ENCODE results near the gene BPGM. TPM values are rescaled to one million over a fixed set of nuclear protein-coding genes. Genes with fewer than 3 reads are reported as not detected.

Gene BPGM
- total and polyA plus RNA-seq, 2 experiments from 2014 or later, result 16.9 TPM

- no peak for TF ChIP-seq ZNF462 (CRISPR knock-in tag; IDR thresholded peaks at IDR 0.05)
- no peak for TF ChIP-seq ZNF331 (CRISPR knock-in tag; IDR thresholded peaks at IDR 0.05; ENCODE audit: low read depth)
- no peak for TF ChIP-seq ZNF114 (CRISPR knock-in tag; IDR thresholded peaks at IDR 0.05)
- TF ChIP-seq, protein P1, sequence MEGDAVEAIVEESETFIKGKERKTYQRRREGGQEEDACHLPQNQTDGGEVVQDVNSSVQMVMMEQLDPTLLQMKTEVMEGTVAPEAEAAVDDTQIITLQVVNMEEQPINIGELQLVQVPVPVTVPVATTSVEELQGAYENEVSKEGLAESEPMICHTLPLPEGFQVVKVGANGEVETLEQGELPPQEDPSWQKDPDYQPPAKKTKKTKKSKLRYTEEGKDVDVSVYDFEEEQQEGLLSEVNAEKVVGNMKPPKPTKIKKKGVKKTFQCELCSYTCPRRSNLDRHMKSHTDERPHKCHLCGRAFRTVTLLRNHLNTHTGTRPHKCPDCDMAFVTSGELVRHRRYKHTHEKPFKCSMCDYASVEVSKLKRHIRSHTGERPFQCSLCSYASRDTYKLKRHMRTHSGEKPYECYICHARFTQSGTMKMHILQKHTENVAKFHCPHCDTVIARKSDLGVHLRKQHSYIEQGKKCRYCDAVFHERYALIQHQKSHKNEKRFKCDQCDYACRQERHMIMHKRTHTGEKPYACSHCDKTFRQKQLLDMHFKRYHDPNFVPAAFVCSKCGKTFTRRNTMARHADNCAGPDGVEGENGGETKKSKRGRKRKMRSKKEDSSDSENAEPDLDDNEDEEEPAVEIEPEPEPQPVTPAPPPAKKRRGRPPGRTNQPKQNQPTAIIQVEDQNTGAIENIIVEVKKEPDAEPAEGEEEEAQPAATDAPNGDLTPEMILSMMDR (conservative IDR thresholded peaks at IDR 0.05; ENCODE audit: low read depth in 2 of 2), result no peak
These were observed 45.1 kb downstream of the BPGM start (continued) for GRCh38 chr7:134691546-134692343.

DNA sequence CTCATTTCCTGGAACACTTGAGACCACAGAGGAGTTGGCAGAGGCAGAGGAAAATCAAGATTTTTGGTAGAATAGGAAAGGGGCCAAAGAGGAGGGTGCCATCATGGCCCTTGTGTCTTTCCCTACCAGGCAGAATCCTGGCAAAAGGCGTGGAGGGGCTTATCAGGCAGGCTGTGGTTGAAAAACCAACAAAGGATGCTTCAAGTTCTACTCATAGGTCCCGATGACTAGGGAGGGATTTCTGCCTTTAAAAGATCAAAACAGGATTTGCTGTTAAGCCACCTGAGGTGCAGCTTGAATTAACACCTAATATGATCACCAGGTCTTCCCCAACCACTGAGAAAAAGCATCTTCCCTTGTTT, 45.7 kb downstream of the BPGM start:
- Mint-ChIP-seq H3K4me3 (no peak overlapping the region), H3K9me3 (no peaks in the 10 kb centered on the region), H3K27me3 (ENCODE audit: insufficient read depth, low read depth, poor library complexity) (peaks cover 8% of the 10 kb centered on the region), H3K36me3 (ENCODE audit: low read depth) (no peaks in the 10 kb centered on the region), H3K27ac (no peak overlapping the region), H3K4me1 (peaks cover 5% of the 10 kb centered on the region; the same call in 2 of the 3 replicates)
- no peak for TF ChIP-seq POLR2AphosphoS5 (IDR thresholded peaks at IDR 0.05; ENCODE audit: low read depth)
- TF ChIP-seq, protein P2, sequence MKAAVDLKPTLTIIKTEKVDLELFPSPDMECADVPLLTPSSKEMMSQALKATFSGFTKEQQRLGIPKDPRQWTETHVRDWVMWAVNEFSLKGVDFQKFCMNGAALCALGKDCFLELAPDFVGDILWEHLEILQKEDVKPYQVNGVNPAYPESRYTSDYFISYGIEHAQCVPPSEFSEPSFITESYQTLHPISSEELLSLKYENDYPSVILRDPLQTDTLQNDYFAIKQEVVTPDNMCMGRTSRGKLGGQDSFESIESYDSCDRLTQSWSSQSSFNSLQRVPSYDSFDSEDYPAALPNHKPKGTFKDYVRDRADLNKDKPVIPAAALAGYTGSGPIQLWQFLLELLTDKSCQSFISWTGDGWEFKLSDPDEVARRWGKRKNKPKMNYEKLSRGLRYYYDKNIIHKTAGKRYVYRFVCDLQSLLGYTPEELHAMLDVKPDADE (IDR thresholded peaks at IDR 0.05), result no peak
- TF ChIP-seq, protein P3, sequence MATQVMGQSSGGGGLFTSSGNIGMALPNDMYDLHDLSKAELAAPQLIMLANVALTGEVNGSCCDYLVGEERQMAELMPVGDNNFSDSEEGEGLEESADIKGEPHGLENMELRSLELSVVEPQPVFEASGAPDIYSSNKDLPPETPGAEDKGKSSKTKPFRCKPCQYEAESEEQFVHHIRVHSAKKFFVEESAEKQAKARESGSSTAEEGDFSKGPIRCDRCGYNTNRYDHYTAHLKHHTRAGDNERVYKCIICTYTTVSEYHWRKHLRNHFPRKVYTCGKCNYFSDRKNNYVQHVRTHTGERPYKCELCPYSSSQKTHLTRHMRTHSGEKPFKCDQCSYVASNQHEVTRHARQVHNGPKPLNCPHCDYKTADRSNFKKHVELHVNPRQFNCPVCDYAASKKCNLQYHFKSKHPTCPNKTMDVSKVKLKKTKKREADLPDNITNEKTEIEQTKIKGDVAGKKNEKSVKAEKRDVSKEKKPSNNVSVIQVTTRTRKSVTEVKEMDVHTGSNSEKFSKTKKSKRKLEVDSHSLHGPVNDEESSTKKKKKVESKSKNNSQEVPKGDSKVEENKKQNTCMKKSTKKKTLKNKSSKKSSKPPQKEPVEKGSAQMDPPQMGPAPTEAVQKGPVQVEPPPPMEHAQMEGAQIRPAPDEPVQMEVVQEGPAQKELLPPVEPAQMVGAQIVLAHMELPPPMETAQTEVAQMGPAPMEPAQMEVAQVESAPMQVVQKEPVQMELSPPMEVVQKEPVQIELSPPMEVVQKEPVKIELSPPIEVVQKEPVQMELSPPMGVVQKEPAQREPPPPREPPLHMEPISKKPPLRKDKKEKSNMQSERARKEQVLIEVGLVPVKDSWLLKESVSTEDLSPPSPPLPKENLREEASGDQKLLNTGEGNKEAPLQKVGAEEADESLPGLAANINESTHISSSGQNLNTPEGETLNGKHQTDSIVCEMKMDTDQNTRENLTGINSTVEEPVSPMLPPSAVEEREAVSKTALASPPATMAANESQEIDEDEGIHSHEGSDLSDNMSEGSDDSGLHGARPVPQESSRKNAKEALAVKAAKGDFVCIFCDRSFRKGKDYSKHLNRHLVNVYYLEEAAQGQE (IDR thresholded peaks at IDR 0.05; ENCODE audit: unreplicated experiment), result no peak
- no peak for TF ChIP-seq EZH2phosphoT487 (IDR thresholded peaks at IDR 0.05; ENCODE audit: unreplicated experiment)
- H3K9me2 ChIP-seq (ENCODE audit: insufficient read depth), result no peaks in the 10 kb centered on the region
- H3K36me3 ChIP-seq (ENCODE audit: insufficient read depth), result no peaks in the 10 kb centered on the region
- no peak for DNase-seq (ENCODE audit: low spot score)
- no peaks in the 10 kb centered on the region for H3F3A ChIP-seq (replicated peaks; ENCODE audit: low read depth)
- H3K27ac ChIP-seq (ENCODE audit: low read depth), result no peak overlapping the region
- H3K4me1 ChIP-seq (ENCODE audit: insufficient read depth), result no peaks in the 10 kb centered on the region
- H3K27me3 ChIP-seq (ENCODE audit: insufficient read depth), result no peaks in the 10 kb centered on the region
- H2AFZ ChIP-seq, result peak overlapping the region; percentile 56; the same call in 1 of the 2 replicates
- no peak overlapping the region for H3K4me2 ChIP-seq
- H3K4me3 ChIP-seq, result no peak overlapping the region
- no peak for ATAC-seq
- H3K79me2 ChIP-seq (replicated peaks; ENCODE audit: insufficient read depth), result no peaks in the 10 kb centered on the region
- H4K20me1 ChIP-seq (replicated peaks; ENCODE audit: insufficient read depth), result no peaks in the 10 kb centered on the region
